Kidney epithelial cell (primary cell): ENCODE measurements around the gene GRPEL2. TPM values are rescaled to one million over a fixed set of nuclear protein-coding genes. Genes with fewer than 3 reads are reported as not detected.
"Not testable (repeated sequence)": the region's sequence is repeated elsewhere in the genome, so short reads cannot be mapped to it uniquely, and the experiment has no call there.

Source experiments
- DNase-seq: peaks from one replicate; pipeline ENCODE4 v3.0.0-alpha.2; 2010; ENCODE audit warnings: low read depth
- H3K27me3 ChIP-seq: 2 replicates; pipeline ENCODE4 v1.6.0; 2011; ENCODE audit warnings: low read length; ENCODE audit not compliant: control insufficient read depth, insufficient read depth
- H3K36me3 ChIP-seq: 2 replicates; pipeline ENCODE4 v1.5.1; 2011; ENCODE audit warnings: low read length; ENCODE audit not compliant: control insufficient read depth, insufficient read depth
- H3K4me3 ChIP-seq: 2 replicates; pipeline ENCODE4 v1.5.1; 2011; ENCODE audit warnings: low read depth, mild to moderate bottlenecking, control low read depth, low read length
- CTCF ChIP-seq: IDR thresholded peaks from 2 replicates; pipeline ENCODE4 v1.5.1; 2011; ENCODE audit warnings: mild to moderate bottlenecking, moderate library complexity, low read length, control low read depth, inconsistent platforms; ENCODE audit not compliant: insufficient read depth, poor library complexity, severe bottlenecking
- total RNA-seq: library from RNA; depleted of rRNA; stranded (reverse); fragments of >200 nt; gene quantifications from 2 replicates; pipeline ENCODE4 v1.2.3, GENCODE V29; 2015

Gene GRPEL2
- total RNA-seq, 1 donor from 2014 or later, result 30.7 TPM

- TF ChIP-seq CTCF, result no peak
- DNase-seq, result no peak
- Histone ChIP-seq H3K4me3 (no peak overlapping the region), H3K27me3 (no peaks in the 10 kb centered on the region), H3K36me3 (no peaks in the 10 kb centered on the region)
Measured at GRCh38 chr5:149389552-149390495, 44.5 kb downstream of the GRPEL2 start.

- not testable (repeated sequence) for H3K4me3 ChIP-seq, H3K27me3 ChIP-seq, H3K36me3 ChIP-seq, DNase-seq
Measured at GRCh38 chr5:149391076-149391475, 45.8 kb downstream of the GRPEL2 start.

- no peaks in the 10 kb centered on the region for H3K36me3 ChIP-seq
- TF ChIP-seq CTCF, result no peak
- H3K27me3 ChIP-seq, result no peaks in the 10 kb centered on the region
- DNase-seq, result no peak
- no peak overlapping the region for H3K4me3 ChIP-seq
Measured at GRCh38 chr5:149391524-149391923, 46.2 kb downstream of the GRPEL2 start.

GRCh38 chr5:149392718-149393117 lies 47.4 kb downstream of the GRPEL2 start:
- no peaks in the 10 kb centered on the region for H3K36me3 ChIP-seq
- TF ChIP-seq CTCF, result no peak
- DNase-seq, result no peak
- no peaks in the 10 kb centered on the region for H3K27me3 ChIP-seq
- H3K4me3 ChIP-seq, result no peak overlapping the region

GRCh38 chr5:149394996-149395395 lies 49.7 kb downstream of the GRPEL2 start:
- DNase-seq, H3K27me3 ChIP-seq, H3K36me3 ChIP-seq, H3K4me3 ChIP-seq: not testable (repeated sequence)

GRCh38 chr5:149397530-149397929 lies 52.2 kb downstream of the GRPEL2 start:
- TF ChIP-seq CTCF, result no peak
- no peaks in the 10 kb centered on the region for H3K36me3 ChIP-seq
- DNase-seq, result no peak

GRCh38 chr5:149398747-149399266 lies 53.5 kb downstream of the GRPEL2 start:
- H3K36me3 ChIP-seq, DNase-seq, H3K4me3 ChIP-seq: not testable (repeated sequence)

More at GRCh38 chr5:149397530-149397929, 52.2 kb downstream of the GRPEL2 start:
- no peaks in the 10 kb centered on the region for H3K27me3 ChIP-seq
- no peak overlapping the region for H3K4me3 ChIP-seq

More at GRCh38 chr5:149398747-149399266, 53.5 kb downstream of the GRPEL2 start:
- not testable (repeated sequence) for H3K27me3 ChIP-seq
